Measurements from ENCODE around the gene DENND1A. TPM values are rescaled to one million over a fixed set of nuclear protein-coding genes. Genes with fewer than 3 reads are reported as not detected.

Gene DENND1A
- total and polyA plus RNA-seq, 2 donors: 6.7 to 9.2 TPM

- Histone ChIP-seq H3K36me3 (ENCODE audit: control insufficient read depth in 2 of 2, insufficient read depth in 2 of 2, low read length in 1 of 2) (no peaks in the 10 kb centered on the region), H3K27ac (ENCODE audit: low read depth in 1 of 2, low read length in 1 of 2) (no peak overlapping the region), H3K27me3 (ENCODE audit: control insufficient read depth in 2 of 2, insufficient read depth in 1 of 2, low read length in 1 of 2) (no peaks in the 10 kb centered on the region), H3K9me3 (ENCODE audit: control insufficient read depth in 2 of 2, insufficient read depth in 1 of 2, low read length in 1 of 2) (no peaks in the 10 kb centered on the region), H3K4me1 (ENCODE audit: control insufficient read depth in 2 of 2, insufficient read depth in 2 of 2, low read length in 2 of 2) (no peaks in the 10 kb centered on the region), H3K4me3 (ENCODE audit: low read length in 2 of 2) (no peak overlapping the region)
- 91% methylated on average over 2 of the region's 2 CpGs for WGBS
- DNase-seq (ENCODE audit: low read depth in 6 of 9, low spot score in 9 of 9): no peak
Observed at GRCh38 chr9:123426406-123426805, 503.5 kb downstream of the DENND1A start.

GRCh38 chr9:123425836-123426365 is 504.0 kb downstream of the DENND1A start:
- WGBS: 90% methylated on average over 6 of the region's 6 CpGs
- H3K4me1 ChIP-seq (ENCODE audit: control insufficient read depth in 2 of 2, insufficient read depth in 2 of 2, low read length in 2 of 2): peaks cover 0 to 3% of the 10 kb centered on the region in 2 donors
- H3K4me3 ChIP-seq (ENCODE audit: low read length in 2 of 2): no peak overlapping the region
- H3K36me3 ChIP-seq (ENCODE audit: control insufficient read depth in 2 of 2, insufficient read depth in 2 of 2, low read length in 1 of 2): no peaks in the 10 kb centered on the region
- H3K27ac ChIP-seq (ENCODE audit: low read depth in 1 of 2, low read length in 1 of 2): no peak overlapping the region
- no peak for DNase-seq (ENCODE audit: low read depth in 6 of 9, low spot score in 9 of 9)
- no peaks in the 10 kb centered on the region for H3K9me3 ChIP-seq (ENCODE audit: control insufficient read depth in 2 of 2, insufficient read depth in 1 of 2, low read length in 1 of 2)
- no peaks in the 10 kb centered on the region for H3K27me3 ChIP-seq (ENCODE audit: control insufficient read depth in 2 of 2, insufficient read depth in 1 of 2, low read length in 1 of 2)

GRCh38 chr9:123425261-123425821 is 504.6 kb downstream of the DENND1A start:
- H3K36me3 ChIP-seq (ENCODE audit: control insufficient read depth in 2 of 2, insufficient read depth in 2 of 2, low read length in 1 of 2): no peaks in the 10 kb centered on the region
- H3K27me3 ChIP-seq (ENCODE audit: control insufficient read depth in 2 of 2, insufficient read depth in 1 of 2, low read length in 1 of 2): no peaks in the 10 kb centered on the region
- H3K4me3 ChIP-seq (ENCODE audit: low read length in 2 of 2): no peak overlapping the region
- no peak for DNase-seq (ENCODE audit: low read depth in 6 of 9, low spot score in 9 of 9)
- 97% methylated on average over 20 of the region's 20 CpGs for WGBS
- peaks cover 0 to 8% of the 10 kb centered on the region in 2 donors for H3K4me1 ChIP-seq (ENCODE audit: control insufficient read depth in 2 of 2, insufficient read depth in 2 of 2, low read length in 2 of 2)
- H3K9me3 ChIP-seq (ENCODE audit: control insufficient read depth in 2 of 2, insufficient read depth in 1 of 2, low read length in 1 of 2): no peaks in the 10 kb centered on the region
- no peak overlapping the region for H3K27ac ChIP-seq (ENCODE audit: low read depth in 1 of 2, low read length in 1 of 2)

GRCh38 chr9:123424552-123425225 is 505.2 kb downstream of the DENND1A start:
- no peaks in the 10 kb centered on the region for H3K9me3 ChIP-seq (ENCODE audit: control insufficient read depth in 2 of 2, insufficient read depth in 1 of 2, low read length in 1 of 2)
- 96% methylated on average over 6 of the region's 6 CpGs for WGBS
- DNase-seq (ENCODE audit: low read depth in 6 of 9, low spot score in 9 of 9): no peak
- no peaks in the 10 kb centered on the region for H3K27me3 ChIP-seq (ENCODE audit: control insufficient read depth in 2 of 2, insufficient read depth in 1 of 2, low read length in 1 of 2)
- peaks cover 0 to 13% of the 10 kb centered on the region in 2 donors for H3K4me1 ChIP-seq (ENCODE audit: control insufficient read depth in 2 of 2, insufficient read depth in 2 of 2, low read length in 2 of 2)
- no peaks in the 10 kb centered on the region for H3K36me3 ChIP-seq (ENCODE audit: control insufficient read depth in 2 of 2, insufficient read depth in 2 of 2, low read length in 1 of 2)
- no peak overlapping the region for H3K4me3 ChIP-seq (ENCODE audit: low read length in 2 of 2)
- H3K27ac ChIP-seq (ENCODE audit: low read depth in 1 of 2, low read length in 1 of 2): no peak overlapping the region

GRCh38 chr9:123424131-123424530 is 505.8 kb downstream of the DENND1A start:
- no peaks in the 10 kb centered on the region for H3K36me3 ChIP-seq (ENCODE audit: control insufficient read depth in 2 of 2, insufficient read depth in 2 of 2, low read length in 1 of 2)
- WGBS: 98% methylated on average over 5 of the region's 5 CpGs
- DNase-seq (ENCODE audit: low read depth in 6 of 9, low spot score in 9 of 9): no peak

GRCh38 chr9:123423311-123423640 is 506.6 kb downstream of the DENND1A start:
- Histone ChIP-seq H3K4me3 (ENCODE audit: low read length in 2 of 2) (no peak overlapping the region), H3K4me1 (ENCODE audit: control insufficient read depth in 2 of 2, insufficient read depth in 2 of 2, low read length in 2 of 2) (peaks cover 0 to 13% of the 10 kb centered on the region in 2 donors), H3K27ac (ENCODE audit: low read depth in 1 of 2, low read length in 1 of 2) (no peak overlapping the region), H3K36me3 (ENCODE audit: control insufficient read depth in 2 of 2, insufficient read depth in 2 of 2, low read length in 1 of 2) (no peaks in the 10 kb centered on the region), H3K9me3 (ENCODE audit: control insufficient read depth in 2 of 2, insufficient read depth in 1 of 2, low read length in 1 of 2) (no peaks in the 10 kb centered on the region), H3K27me3 (ENCODE audit: control insufficient read depth in 2 of 2, insufficient read depth in 1 of 2, low read length in 1 of 2) (no peaks in the 10 kb centered on the region)
- no peak for DNase-seq (ENCODE audit: low read depth in 6 of 9, low spot score in 9 of 9)
- WGBS: 95% methylated on average over 8 of the region's 8 CpGs

More at GRCh38 chr9:123424131-123424530, 505.8 kb downstream of the DENND1A start:
- H3K27me3 ChIP-seq (ENCODE audit: control insufficient read depth in 2 of 2, insufficient read depth in 1 of 2, low read length in 1 of 2): no peaks in the 10 kb centered on the region
- H3K4me3 ChIP-seq (ENCODE audit: low read length in 2 of 2): no peak overlapping the region
- peaks cover 0 to 13% of the 10 kb centered on the region in 2 donors for H3K4me1 ChIP-seq (ENCODE audit: control insufficient read depth in 2 of 2, insufficient read depth in 2 of 2, low read length in 2 of 2)
- H3K27ac ChIP-seq (ENCODE audit: low read depth in 1 of 2, low read length in 1 of 2): no peak overlapping the region
- no peaks in the 10 kb centered on the region for H3K9me3 ChIP-seq (ENCODE audit: control insufficient read depth in 2 of 2, insufficient read depth in 1 of 2, low read length in 1 of 2)

GRCh38 chr9:123422635-123423310 is 507.2 kb downstream of the DENND1A start:
- 98% methylated on average over 21 of the region's 21 CpGs for WGBS
- H3K36me3 ChIP-seq (ENCODE audit: control insufficient read depth in 2 of 2, insufficient read depth in 2 of 2, low read length in 1 of 2): no peaks in the 10 kb centered on the region
- H3K27ac ChIP-seq (ENCODE audit: low read depth in 1 of 2, low read length in 1 of 2): no peak overlapping the region
- H3K27me3 ChIP-seq (ENCODE audit: control insufficient read depth in 2 of 2, insufficient read depth in 1 of 2, low read length in 1 of 2): no peaks in the 10 kb centered on the region
- peaks cover 0 to 13% of the 10 kb centered on the region in 2 donors for H3K4me1 ChIP-seq (ENCODE audit: control insufficient read depth in 2 of 2, insufficient read depth in 2 of 2, low read length in 2 of 2)
- DNase-seq (ENCODE audit: low read depth in 6 of 9, low spot score in 9 of 9): no peak
- H3K4me3 ChIP-seq (ENCODE audit: low read length in 2 of 2): no peak overlapping the region
- no peaks in the 10 kb centered on the region for H3K9me3 ChIP-seq (ENCODE audit: control insufficient read depth in 2 of 2, insufficient read depth in 1 of 2, low read length in 1 of 2)

GRCh38 chr9:123421801-123422455 is 508.0 kb downstream of the DENND1A start:
- WGBS: 96% methylated on average over 8 of the region's 8 CpGs
- no peak overlapping the region for H3K27ac ChIP-seq (ENCODE audit: low read depth in 1 of 2, low read length in 1 of 2)

GRCh38 chr9:123421186-123421585 is 508.7 kb downstream of the DENND1A start:
- DNase-seq (ENCODE audit: low read depth in 6 of 9, low spot score in 9 of 9): no peak
- H3K36me3 ChIP-seq (ENCODE audit: control insufficient read depth in 2 of 2, insufficient read depth in 2 of 2, low read length in 1 of 2): no peaks in the 10 kb centered on the region
- 98% methylated on average over 13 of the region's 13 CpGs for WGBS

More at GRCh38 chr9:123421801-123422455, 508.0 kb downstream of the DENND1A start:
- Histone ChIP-seq H3K4me1 (ENCODE audit: control insufficient read depth in 2 of 2, insufficient read depth in 2 of 2, low read length in 2 of 2) (peaks cover 0 to 13% of the 10 kb centered on the region in 2 donors), H3K4me3 (ENCODE audit: low read length in 2 of 2) (no peak overlapping the region), H3K9me3 (ENCODE audit: control insufficient read depth in 2 of 2, insufficient read depth in 1 of 2, low read length in 1 of 2) (no peaks in the 10 kb centered on the region), H3K36me3 (ENCODE audit: control insufficient read depth in 2 of 2, insufficient read depth in 2 of 2, low read length in 1 of 2) (no peaks in the 10 kb centered on the region), H3K27me3 (ENCODE audit: control insufficient read depth in 2 of 2, insufficient read depth in 1 of 2, low read length in 1 of 2) (no peaks in the 10 kb centered on the region)
- no peak for DNase-seq (ENCODE audit: low read depth in 6 of 9, low spot score in 9 of 9)

More at GRCh38 chr9:123421186-123421585, 508.7 kb downstream of the DENND1A start:
- Histone ChIP-seq H3K4me3 (ENCODE audit: low read length in 2 of 2) (no peak overlapping the region), H3K27ac (ENCODE audit: low read depth in 1 of 2, low read length in 1 of 2) (no peak overlapping the region), H3K9me3 (ENCODE audit: control insufficient read depth in 2 of 2, insufficient read depth in 1 of 2, low read length in 1 of 2) (no peaks in the 10 kb centered on the region), H3K4me1 (ENCODE audit: control insufficient read depth in 2 of 2, insufficient read depth in 2 of 2, low read length in 2 of 2) (peaks cover 0 to 13% of the 10 kb centered on the region in 2 donors), H3K27me3 (ENCODE audit: control insufficient read depth in 2 of 2, insufficient read depth in 1 of 2, low read length in 1 of 2) (no peaks in the 10 kb centered on the region)
